K562 (cell line): ENCODE measurements around the gene ASIC1. TPM values are rescaled to one million over a fixed set of nuclear protein-coding genes. Genes with fewer than 3 reads are reported as not detected.

Source experiments
- BACH1 ChIP-seq: fragments of 200-800 bp; sonication (Bioruptor generic); IDR thresholded peaks from 2 replicates; pipeline ENCODE4 v1.6.1; 2016; ENCODE audit warnings: missing genetic modification characterization, missing compliant biosample characterization
- CREB3L1 ChIP-seq: fragments of 450-650 bp; IDR thresholded peaks from 2 replicates; pipeline ENCODE4 v1.6.1; 2014; ENCODE audit warnings: low read depth, mild to moderate bottlenecking, moderate library complexity, borderline replicate concordance
- CREB5 ChIP-seq: fragments of 250-450 bp; sonication (Bioruptor Pico); IDR thresholded peaks from 2 replicates; pipeline ENCODE4 v1.5.0; 2020; ENCODE audit warnings: mild to moderate bottlenecking
- ILF3 ChIP-seq: fragments of 450-650 bp; IDR thresholded peaks from 2 replicates; pipeline ENCODE4 v1.6.1; 2018; ENCODE audit warnings: antibody characterized with exemption, mild to moderate bottlenecking, moderate library complexity, borderline replicate concordance
- MCM3 ChIP-seq: fragments of 450-650 bp; IDR thresholded peaks from 2 replicates; pipeline ENCODE4 v1.6.1; 2016
- PREB ChIP-seq: sonication (generic); formaldehyde crosslinking; IDR thresholded peaks from 2 replicates; pipeline ENCODE4 v1.8.1; 2023; ENCODE audit warnings: mild to moderate bottlenecking, missing genetic modification reagents
- PYGO2 ChIP-seq: fragments of 450-650 bp; IDR thresholded peaks from 2 replicates; pipeline ENCODE4 v1.6.1; 2016; ENCODE audit warnings: mild to moderate bottlenecking, missing genetic modification characterization, moderate library complexity, missing compliant biosample characterization
- RCOR1 ChIP-seq, 2 experiments: IDR thresholded peaks; 2 replicates each; pipeline ENCODE4 v1.6.1; 2012; ENCODE audit warnings: low read depth in 2 of 2, low read length in 2 of 2, borderline replicate concordance in 1 of 2, improper control_type of control experiment in 1 of 2
- ZBTB9 ChIP-seq: fragments of 450-650 bp; formaldehyde crosslinking; IDR thresholded peaks from 2 replicates; pipeline ENCODE4 v1.4.0; 2020; ENCODE audit warnings: mild to moderate bottlenecking, moderate library complexity
- ZNF143 ChIP-seq: sonication (generic); formaldehyde crosslinking; IDR thresholded peaks from 2 replicates; pipeline ENCODE4 v1.9.0; 2022; ENCODE audit warnings: mild to moderate bottlenecking, missing genetic modification reagents
- ZNF764 ChIP-seq: fragments of 250-450 bp; sonication (Bioruptor Pico); IDR thresholded peaks from 2 replicates; pipeline ENCODE4 v1.4.0; 2020; ENCODE audit warnings: low read depth, mild to moderate bottlenecking, moderate library complexity
- polyA plus RNA-seq, 8 experiments: library from polyadenylated mRNA; depleted of rRNA in 4 of 8; stranded (reverse) in 5 of 8; unstranded in 3 of 8; fragments of >200 nt; fragmentation: Nextera tagmentation in 2 of 8; fragmentation: Illumina TruSeq in 1 of 8; extraction: Ambion mirVana in 2 of 8; extraction: Trizol in 1 of 8; gene quantifications; 2 replicates each; pipeline versions ENCODE4 v1.2.1 to v1.2.3, GENCODE V29; 2011 to 2014; ENCODE audit warnings: inconsistent platforms in 1 of 8, missing spikeins in 1 of 8
- total RNA-seq, 7 experiments: library from RNA; depleted of rRNA in 6 of 7; stranded (reverse); fragments of >200 nt in 6 of 7; fragmentation: Illumina TruSeq in 2 of 7; extraction: Trizol in 2 of 7; gene quantifications; 2 replicates each; pipeline versions ENCODE4 v1.2.1 to v1.2.3, GENCODE V29; 2011 to 2021; ENCODE audit warnings: low replicate concordance in 1 of 7
- TF ChIP-seq, protein P1 (sequence below): fragments of 200-800 bp; sonication (Bioruptor generic); IDR thresholded peaks from 2 replicates; pipeline ENCODE4 v1.6.1; 2016; ENCODE audit warnings: missing genetic modification characterization, missing compliant biosample characterization
- TF ChIP-seq, protein P2 (sequence below), 2 experiments: fragments of 450-650 bp in 1 of 2; sonication (generic) in 1 of 2; formaldehyde crosslinking in 1 of 2; IDR thresholded peaks in 1 of 2; conservative IDR thresholded peaks in 1 of 2; 2 replicates each; pipeline versions ENCODE4 v1.6.1 to v1.8.1; 2016 to 2023; ENCODE audit warnings: mild to moderate bottlenecking in 2 of 2, moderate library complexity in 2 of 2, inconsistent platforms in 1 of 2, missing genetic modification reagents in 1 of 2

ASIC1 gene
- total and polyA plus RNA-seq, 9 of the 15 experiments (the other 6 are each of a cell fraction or from before 2014, with no cell fraction given), result 0.01 to 1.7 (median 0.45) TPM

GRCh38 chr12:50025187-50026059 is 32.0 kb upstream of the ASIC1 start, which contains the start of gene RACGAP1 (continued):
- TF ChIP-seq CREB3L1, result peak; percentile 70
- TF ChIP-seq RCOR1 (IDR thresholded peaks at IDR 0.05; ENCODE audit: borderline replicate concordance in 1 of 2, low read depth in 2 of 2, low read length in 2 of 2), result 0 out of 4 replicates have a peak, but pooled peaks of 1 of the 2 experiments have one; percentile 22
- no peak for TF ChIP-seq PREB
- peak; percentile 78; the same call in 1 of the 2 replicates for TF ChIP-seq ILF3
- TF ChIP-seq, protein P1, sequence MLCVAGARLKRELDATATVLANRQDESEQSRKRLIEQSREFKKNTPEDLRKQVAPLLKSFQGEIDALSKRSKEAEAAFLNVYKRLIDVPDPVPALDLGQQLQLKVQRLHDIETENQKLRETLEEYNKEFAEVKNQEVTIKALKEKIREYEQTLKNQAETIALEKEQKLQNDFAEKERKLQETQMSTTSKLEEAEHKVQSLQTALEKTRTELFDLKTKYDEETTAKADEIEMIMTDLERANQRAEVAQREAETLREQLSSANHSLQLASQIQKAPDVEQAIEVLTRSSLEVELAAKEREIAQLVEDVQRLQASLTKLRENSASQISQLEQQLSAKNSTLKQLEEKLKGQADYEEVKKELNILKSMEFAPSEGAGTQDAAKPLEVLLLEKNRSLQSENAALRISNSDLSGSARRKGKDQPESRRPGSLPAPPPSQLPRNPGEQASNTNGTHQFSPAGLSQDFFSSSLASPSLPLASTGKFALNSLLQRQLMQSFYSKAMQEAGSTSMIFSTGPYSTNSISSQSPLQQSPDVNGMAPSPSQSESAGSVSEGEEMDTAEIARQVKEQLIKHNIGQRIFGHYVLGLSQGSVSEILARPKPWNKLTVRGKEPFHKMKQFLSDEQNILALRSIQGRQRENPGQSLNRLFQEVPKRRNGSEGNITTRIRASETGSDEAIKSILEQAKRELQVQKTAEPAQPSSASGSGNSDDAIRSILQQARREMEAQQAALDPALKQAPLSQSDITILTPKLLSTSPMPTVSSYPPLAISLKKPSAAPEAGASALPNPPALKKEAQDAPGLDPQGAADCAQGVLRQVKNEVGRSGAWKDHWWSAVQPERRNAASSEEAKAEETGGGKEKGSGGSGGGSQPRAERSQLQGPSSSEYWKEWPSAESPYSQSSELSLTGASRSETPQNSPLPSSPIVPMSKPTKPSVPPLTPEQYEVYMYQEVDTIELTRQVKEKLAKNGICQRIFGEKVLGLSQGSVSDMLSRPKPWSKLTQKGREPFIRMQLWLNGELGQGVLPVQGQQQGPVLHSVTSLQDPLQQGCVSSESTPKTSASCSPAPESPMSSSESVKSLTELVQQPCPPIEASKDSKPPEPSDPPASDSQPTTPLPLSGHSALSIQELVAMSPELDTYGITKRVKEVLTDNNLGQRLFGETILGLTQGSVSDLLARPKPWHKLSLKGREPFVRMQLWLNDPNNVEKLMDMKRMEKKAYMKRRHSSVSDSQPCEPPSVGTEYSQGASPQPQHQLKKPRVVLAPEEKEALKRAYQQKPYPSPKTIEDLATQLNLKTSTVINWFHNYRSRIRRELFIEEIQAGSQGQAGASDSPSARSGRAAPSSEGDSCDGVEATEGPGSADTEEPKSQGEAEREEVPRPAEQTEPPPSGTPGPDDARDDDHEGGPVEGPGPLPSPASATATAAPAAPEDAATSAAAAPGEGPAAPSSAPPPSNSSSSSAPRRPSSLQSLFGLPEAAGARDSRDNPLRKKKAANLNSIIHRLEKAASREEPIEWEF (CRISPR knock-in tag), result no peak
- TF ChIP-seq BACH1, result peak; percentile 57; the same call in 1 of the 2 replicates
- TF ChIP-seq PYGO2 (tag), result no peak
- TF ChIP-seq CREB5 (CRISPR knock-in tag), result no peak
- no peak for TF ChIP-seq MCM3
- no peak for TF ChIP-seq ZBTB9 (CRISPR knock-in tag)
- no peak for TF ChIP-seq ZNF764 (CRISPR knock-in tag)
- no peak for TF ChIP-seq ZNF143 (CRISPR knock-in tag)
- TF ChIP-seq, protein P2, sequence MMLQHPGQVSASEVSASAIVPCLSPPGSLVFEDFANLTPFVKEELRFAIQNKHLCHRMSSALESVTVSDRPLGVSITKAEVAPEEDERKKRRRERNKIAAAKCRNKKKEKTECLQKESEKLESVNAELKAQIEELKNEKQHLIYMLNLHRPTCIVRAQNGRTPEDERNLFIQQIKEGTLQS (IDR thresholded peaks at IDR 0.05), result peak; percentile 50; the same call in 1 of the 2 replicates
- TF ChIP-seq, protein P2 (CRISPR knock-in tag; conservative IDR thresholded peaks at IDR 0.05), result no peak; the same call in 1 of the 2 replicates
